NCI-H82 (cell line): ENCODE measurements around the gene AGBL4.

Experiments
- DNase-seq: peaks from one replicate; lab custom pipeline; 2025; lab: John Stamatoyannopoulos, UW

AGBL4 gene

DNA sequence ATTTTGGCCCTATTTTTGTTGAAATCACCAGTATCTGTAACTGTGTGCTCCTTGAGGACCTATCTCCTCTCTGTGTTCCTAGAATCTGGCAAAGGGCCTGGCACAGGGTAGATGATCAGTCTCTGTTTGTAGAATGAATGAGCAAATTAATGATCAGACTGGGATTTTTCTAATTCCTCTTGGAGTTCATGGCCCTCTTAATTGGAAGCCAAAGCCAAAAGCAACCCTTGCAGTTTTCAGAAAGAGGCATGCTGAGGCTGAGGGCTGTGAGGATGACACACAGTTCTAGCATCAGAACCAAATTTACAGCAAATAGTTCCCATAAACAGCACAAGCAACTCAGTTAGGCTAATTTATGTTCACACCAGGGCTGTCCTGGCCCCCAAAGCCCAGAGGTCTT lies 1136.0 kb downstream of the AGBL4 start:
- DNase-seq, result no peak

DNA sequence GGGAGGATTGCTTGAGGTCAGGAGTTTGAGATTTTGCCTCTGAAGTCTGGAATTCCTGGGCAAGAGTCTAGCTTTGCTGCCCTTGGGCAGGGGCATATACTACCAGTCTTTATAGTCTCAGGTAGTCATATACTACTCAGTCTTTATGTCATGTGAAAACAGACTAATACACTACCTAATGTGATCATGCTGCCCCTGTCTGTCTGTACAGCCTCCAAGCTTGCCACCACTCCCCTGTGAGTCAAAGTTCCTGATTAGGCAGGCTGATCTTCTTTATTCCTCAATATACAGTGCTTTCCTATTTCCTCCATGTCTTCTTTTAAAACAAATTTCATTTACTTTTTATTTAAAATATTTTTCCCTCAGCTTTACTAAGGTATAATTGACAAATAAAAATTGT lies 1141.7 kb downstream of the AGBL4 start:
- DNase-seq, result no peak

DNA sequence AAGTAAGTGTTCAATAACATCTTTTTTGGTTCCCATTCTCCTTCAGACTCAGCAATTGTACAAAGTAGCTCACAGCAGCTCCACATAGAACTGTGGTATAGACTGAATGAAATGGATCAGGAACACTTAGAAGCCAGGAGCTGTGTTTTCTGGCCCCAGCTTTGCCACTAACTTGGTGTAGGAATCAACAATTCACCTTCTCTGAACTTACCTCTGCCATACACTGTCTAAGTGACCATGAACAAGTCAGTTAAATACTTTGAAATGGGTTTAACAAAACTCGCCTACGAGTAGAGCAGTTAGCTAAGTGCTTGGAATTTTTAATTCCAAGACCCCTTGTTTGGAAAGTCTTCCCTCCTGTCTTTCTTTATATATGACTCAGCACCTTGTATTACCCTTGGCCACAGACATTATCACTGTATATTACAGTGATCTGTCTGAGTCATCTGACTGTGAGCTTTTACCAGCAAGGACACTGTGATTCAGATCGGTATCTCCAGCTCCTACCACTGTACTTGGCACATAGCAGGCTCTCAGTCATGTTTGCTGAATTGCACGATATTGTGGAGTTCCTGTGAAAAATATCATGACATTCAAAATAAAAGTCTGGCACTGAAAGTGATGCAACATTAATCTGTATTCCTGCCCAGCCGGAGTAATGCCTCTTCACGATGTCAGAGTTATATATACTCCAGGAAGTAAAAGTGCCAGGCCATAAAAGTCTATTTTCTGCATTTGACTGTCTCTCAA lies 1145.4 kb downstream of the AGBL4 start:
- DNase-seq, result no peak

DNA sequence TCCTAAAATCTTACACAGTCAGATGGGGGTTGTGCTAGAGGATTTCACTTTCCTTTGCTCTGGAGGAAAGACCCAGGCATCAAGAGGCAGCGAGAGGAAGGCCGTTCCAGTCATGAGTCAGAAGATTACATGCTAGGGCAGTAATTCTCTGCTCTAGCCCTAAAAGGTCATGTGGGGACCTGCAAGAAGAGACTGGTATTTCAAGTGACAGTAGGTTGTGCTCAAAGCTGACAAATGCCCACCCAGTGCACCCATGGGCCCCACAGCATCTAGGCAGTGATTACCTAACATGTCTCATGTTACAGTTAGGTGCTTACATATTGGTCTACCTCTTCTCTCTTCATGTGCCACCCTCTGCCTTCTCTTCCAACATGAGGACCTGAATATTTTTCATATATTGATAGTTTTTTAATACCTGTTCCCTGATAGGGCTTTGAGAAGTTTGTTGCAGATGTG lies 1147.4 kb downstream of the AGBL4 start:
- DNase-seq, result peak; percentile 39

DNA sequence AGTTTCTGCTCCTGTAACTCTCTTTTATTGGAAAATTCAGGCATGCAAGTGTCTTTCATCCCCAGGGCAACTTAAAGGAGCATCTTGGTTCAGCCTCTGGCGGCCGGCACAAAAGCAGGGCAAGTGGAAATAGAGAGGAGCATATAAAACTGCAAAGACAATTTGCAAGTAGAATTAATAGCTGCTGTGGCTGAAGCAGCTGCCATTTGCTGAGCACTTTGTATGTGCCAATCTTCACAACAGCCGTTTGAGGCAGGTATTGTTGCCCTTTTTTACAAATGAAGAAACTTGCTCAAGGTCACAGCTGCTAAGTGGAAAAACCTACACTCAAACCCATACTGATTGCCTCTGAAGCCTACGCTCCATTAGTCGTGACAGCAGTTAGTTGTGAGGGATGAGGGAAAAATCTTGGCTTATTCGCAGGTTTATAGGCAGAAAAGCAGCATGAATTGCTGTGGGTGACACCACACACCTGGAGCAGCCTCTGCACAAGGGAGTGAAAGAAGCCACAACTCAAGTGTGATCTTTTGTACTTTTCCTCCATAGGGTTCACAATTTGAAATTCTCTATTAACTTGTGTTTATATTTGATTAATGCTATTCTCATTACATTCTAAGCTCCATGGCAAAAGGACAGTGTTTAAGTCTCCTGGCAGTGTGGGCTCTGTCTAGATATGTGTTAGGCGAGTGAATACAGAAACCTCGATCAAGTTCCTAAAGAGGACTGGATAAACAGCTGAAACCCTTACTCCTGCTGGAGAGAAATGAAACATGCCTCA lies 1148.0 kb downstream of the AGBL4 start:
- no peak for DNase-seq

DNA sequence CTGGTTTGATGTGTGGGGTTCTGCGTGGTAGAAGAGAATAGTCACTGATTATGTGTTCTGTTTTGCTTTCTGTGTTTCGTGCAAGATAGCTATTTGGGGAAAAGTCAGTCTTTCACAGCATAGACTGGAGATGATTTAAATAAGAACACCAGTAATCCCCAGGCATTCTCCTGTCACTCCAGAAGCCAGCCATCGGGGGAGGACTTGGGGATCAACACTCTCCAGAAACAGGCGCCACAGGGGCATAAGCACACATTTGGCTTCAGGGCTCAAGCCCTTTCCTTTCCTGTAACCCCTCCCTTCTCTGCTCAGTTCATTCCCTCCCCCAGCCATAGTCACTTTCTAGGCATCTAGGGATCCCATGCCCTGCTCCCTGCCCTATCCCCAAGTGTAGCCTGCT lies 1149.8 kb downstream of the AGBL4 start:
- DNase-seq, result peak; percentile 9

DNA sequence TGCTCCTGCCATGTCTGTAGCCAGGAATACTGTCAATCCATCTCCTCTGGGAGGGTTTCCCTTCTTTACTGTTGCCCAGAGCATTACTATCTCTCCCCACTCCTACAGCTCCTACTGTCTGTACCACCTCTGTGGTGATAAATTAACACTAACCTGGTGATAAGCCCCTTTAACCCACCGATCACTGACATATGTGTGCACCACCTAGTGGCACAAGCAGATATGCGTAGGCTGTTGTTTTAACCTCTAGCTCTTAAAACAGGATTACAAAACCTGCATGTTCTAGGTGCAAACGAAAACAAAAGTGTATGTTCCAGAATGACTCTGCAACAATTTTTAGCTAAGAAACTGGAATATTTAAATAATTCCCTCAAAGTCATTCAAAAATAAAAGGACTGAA lies 1153.2 kb downstream of the AGBL4 start:
- peak; percentile 88 for DNase-seq

DNA sequence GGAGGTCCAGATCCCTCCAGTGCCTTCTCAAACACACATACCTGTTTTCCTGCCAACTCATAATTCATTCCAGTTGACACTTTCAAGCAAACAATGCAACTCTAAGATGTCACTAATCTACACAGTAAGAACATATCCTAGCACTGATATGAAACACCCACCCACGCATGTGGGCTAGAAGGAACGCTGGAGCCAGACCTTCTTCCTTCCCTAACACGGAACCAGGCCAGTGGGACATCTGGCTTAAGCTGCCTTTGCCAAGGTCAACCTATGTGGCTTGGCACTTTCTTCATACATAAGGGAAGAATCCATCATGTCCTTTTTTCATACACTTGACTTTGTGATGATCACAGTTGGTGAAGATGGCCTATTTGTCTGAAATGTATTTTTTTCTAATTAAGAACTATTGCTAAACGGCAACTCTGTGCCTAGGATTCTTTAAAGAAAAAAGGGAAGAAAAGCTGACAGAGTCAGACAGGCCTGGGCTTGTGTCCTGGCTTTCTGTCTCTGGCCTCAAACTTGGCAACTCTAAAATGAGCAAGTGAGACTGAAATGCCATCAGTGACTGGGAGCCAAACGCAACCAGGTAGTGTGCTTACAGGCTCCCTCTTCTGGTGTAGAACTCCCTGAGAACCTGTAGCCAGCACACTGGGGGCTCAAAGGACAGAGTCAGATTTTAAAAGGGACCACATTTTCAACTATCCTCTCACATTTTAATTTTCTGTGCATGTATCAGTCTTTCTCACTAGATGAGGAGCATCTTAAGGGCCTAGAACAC lies 1154.4 kb downstream of the AGBL4 start:
- DNase-seq, result peak; percentile 24

DNA sequence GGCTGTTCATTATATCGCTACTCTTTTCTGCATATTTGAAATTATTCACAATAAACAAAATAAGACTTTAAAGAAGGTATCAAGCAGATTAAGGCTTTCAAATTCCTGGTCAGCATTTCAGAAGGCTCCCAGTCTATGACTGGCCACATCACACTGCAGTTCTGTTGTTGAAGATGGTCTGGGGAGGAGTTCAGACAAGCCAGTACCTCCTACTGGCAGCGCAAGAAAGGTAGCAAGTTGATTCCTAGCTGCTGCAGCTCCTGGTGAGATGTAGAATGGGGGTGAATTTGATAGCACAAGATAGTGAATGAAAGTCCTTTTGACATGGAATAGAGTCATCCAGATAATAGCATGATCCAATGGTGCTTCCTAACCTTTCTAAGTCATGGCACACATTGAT lies 1158.8 kb downstream of the AGBL4 start:
- DNase-seq, result no peak

DNA sequence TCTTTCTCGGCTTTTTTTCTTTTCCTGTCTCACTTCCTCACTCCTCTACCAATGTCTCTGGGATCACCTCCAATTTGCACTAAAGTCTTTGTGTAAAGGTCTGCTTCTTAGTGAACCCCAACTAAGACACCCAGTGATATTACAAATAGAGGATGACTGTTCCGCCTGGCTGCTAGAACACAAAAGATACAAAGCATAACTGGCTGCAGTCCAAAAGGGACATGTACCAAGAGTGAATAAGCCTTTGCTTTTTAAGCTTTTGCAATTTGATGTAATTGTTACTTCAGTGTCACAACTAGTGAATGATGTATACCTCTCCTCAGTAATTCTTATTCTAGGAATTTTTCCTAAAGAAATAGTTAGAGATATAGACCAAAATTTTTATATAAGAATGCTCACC lies 1164.3 kb downstream of the AGBL4 start:
- DNase-seq, result no peak

DNA sequence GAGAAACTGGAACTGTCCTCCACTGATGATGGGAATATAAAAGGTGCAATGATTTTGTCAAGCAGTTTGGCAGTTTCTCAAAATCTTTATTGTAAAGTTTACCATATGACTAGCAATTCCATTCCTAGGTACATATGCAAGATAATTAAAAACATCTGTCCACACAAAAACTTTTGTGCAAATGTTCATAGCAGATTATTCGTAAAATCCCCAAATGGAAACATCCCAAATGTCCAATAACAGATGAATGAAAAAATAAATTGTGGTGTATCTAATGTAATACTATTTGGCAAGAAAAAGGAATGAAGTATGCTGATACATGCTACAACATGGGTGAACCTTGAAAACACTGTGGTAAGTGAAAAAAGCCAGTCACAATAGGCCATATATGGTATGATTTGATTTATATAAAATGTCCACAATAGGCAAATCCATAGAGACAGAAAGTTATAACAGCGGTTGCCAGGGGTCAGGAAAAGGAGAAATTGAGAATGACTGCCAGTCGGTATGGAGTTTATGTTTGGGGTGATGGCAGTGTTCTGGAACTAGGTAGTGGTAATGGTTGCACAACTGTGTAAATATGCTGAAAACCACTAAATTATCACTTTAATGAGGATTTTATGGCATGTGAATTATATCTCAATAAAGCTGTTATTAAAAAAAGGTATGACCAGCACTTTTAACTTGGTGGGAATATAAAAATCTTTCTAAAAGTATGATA lies 1165.4 kb downstream of the AGBL4 start:
- no peak for DNase-seq

DNA sequence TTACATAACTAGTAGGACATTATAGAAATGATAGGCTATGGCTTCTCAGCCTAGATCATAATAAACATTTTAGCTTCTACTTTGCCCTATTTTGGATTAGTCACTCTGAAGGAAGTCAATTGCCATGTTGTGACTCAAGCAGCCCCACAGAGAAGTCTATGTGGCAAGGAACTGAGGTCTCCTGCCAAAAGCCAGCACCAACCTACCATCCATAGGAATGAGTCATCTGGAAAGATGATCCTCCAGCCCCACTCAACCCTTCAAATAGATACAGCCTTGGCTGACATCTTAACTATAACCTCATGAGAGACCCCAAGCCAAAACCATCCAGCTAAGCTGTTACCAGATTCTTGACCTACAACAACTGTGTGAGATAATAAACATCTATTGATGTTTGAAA lies 1170.7 kb downstream of the AGBL4 start:
- no peak for DNase-seq

DNA sequence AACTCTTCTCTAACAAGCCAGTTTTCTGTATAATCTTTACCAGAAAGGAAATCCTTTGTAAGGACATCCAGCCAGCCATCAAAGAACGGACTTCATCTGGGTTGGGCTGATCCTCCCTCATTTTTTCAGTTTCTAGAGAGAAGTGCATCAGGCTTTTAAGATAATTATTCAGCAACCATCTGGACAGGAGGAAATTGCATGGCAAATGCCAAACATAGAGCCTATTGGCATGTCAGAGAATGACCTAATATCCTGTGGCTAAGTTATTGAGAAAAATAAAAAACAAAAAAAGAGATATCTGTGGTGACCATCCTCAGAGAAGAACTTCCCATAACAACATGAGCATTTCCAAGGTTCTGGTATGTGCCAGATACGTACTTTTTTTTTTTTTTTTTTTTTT lies 1172.1 kb downstream of the AGBL4 start:
- peak; percentile 28 for DNase-seq

DNA sequence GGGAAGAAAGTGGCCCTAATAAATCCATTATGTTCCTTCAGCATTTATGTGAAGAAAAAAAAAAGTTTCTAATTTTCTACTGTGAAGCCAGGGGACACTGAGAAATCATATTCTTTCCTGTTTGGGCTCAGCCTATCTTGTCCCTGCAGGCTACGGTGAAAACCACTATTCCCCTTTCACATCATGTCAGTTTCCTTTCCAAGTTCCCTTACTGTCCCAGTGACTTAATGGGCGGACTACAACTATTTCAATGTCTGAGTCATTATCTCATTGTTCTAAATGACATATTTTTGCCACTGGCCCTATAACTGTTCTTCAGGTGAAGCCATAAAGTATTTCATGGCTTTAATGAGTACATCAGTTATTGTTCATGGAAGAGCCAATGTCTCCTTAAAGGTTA lies 1175.7 kb downstream of the AGBL4 start:
- DNase-seq, result no peak

DNA sequence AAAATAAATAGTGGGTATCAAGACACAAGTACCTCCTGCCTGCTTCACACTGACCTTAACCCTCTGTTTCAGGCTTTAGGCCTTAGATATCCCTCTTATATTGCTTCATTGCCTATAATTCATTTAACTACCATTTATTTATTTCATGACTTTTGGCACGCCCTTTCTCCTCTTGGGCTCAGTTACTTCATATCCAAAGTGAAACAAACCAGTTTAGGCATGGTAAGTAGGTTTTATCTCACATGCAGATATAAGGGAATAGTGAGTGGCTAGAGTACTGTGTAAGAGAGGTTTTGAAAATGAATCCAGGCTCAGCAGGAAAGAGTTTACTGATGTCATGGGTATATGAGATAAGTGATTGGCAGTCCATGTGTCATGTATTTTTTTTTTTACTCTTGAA lies 1177.3 kb downstream of the AGBL4 start:
- no peak for DNase-seq

DNA sequence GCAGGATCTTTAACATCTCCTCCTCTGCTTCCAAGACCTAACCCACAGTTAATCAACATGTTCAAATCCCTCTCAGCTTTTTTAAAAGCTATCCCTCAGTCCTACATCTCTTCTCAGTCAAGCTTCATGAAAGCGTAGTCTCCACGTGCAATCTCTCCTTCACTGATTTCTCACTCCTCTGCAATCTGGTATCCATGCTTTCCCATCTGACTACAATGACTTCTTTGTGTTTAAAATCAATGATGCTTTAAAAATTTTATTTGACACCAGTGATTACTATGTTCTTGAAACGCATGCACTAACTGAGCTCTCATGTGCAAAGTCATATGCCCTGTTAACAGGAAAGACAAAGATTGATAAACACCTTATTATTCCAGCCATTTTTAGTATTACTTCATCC lies 1179.6 kb downstream of the AGBL4 start:
- DNase-seq, result no peak

DNA sequence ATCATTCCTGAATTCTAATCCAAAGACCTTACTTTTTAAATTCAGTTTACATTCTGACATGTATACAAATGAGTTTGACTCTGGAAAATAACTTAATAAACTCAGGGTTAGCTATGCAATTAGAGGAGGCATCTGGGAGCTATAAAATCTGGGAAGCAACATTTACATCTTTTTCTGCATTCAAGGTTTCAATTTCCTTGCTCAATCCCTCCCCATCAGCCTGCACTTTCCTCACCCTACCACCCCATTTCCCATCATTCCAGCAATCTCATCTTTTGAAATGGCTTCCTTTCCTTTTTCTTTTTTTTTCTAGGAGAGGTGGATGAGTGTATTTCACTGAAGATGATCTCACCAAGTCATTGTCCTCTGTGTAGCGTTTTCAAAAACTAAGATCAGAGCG lies 1181.8 kb downstream of the AGBL4 start:
- no peak for DNase-seq

DNA sequence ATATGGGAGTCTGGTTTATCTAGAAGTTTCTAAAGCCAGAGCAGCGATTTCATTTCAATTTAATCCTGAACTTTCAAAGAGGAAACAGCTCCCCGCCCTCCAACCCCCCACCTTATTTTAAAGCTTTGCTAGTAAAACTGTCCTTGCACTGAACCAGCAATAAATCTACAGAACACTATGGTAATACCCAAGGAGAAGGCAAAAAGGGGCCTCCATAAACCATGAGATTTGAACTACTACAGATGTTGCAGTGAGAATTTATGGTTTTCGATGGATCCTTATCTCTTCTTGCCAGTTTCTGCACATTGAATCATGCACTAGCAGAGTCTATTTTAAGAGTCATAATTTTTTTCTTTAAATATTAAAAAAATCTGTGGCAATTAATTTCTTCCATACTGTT lies 1182.3 kb downstream of the AGBL4 start:
- DNase-seq, result no peak

DNA sequence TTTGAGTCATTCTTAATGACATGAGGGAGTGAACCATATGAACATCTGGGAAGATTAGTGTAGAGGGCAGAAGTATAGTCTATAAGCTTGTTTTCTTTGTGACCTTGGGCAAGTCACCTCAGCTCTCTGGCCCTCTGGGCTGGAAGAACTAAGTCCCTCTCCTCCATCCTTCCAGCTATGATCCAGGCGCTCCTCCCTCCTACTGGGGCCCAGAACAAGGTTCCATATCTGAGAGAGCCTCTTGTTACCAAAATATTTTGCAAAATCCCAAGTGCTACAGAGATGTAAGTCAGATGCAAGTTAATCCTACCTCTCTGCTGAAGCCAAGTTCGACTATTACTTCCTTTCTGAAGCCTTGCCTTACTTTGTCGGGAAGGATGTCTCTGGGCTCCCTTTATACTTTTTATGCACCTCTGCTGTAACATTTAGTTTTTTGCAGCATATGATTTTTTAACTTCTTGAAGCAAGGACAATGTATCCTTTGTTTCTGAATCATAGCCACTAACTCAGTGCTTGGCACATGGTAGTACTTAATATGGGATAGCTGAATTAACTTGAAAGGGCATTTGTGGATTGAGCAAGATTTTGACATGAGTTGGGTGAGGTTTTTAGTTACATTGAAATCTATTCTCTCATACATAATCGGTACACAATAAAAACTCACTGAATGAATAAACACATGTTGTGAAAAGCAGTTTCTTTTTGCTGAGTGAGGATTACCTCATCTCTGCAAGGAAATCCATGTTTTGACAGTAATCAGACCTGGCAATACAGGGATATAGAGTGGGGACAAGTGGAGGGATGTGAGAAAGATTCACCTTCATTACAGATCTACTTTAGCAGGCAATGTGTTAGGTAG lies 1192.4 kb downstream of the AGBL4 start:
- DNase-seq, result peak; percentile 65

DNA sequence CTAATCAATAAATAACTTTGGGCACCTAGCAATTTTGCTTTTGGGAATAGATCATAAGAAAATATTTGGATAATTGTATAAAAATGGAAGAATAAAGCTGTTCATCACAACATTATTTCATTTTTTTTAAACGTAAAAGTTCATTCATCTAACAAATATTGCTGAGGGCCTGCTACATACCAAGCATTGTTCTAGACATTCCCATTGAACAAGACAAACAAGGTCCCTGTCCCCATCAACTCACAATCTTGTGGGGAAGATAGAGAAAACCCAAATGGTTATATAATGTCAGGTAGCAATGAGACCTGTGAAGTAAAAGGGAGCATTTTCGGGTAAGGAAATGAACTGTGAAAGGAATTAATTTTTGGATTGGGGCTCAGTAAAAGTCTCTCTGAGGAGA lies 1193.0 kb downstream of the AGBL4 start:
- DNase-seq, result no peak

DNA sequence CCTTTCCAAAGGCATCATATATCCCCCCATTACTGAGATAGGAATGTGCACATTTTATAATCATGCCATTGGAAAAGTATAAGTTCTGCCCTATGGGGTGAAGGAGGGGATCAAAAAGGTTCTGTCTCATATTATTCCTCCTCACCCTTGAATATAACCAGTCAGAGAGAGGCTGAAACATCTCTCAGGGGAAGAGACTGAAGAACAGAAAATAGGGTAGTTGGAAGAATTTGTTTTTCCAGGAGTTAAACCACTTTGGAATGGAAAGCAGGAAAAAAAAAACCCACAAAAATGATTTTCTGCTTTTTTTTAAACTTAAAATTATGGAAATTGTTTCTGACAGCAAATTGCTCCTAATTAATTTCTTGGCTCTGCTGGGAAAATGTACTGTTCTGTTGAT lies 1194.3 kb downstream of the AGBL4 start:
- DNase-seq, result no peak
